ENCODE measurements around the gene SULF2.
"Not testable (repeated sequence)": the region's sequence is repeated elsewhere in the genome, so short reads cannot be mapped to it uniquely, and the experiment has no call there.

Gene SULF2

GRCh38 chr20:47785311-47785853 is at the start of gene SULF2:
Gene SULF2, minus strand, starts transcription at chr20:47785481. Its CDS starts 28,118 bp downstream, at chr20:47757363.
- peak; percentile 50 for DNase-seq (ENCODE audit: low spot score)

GRCh38 chr20:47831675-47832074 is 46.4 kb upstream of the SULF2 start:
- DNase-seq (ENCODE audit: low spot score): not testable (repeated sequence)

- not testable (repeated sequence) for DNase-seq (ENCODE audit: low spot score)
Measured at GRCh38 chr20:47826716-47827115, 41.4 kb upstream of the SULF2 start.

DNA sequence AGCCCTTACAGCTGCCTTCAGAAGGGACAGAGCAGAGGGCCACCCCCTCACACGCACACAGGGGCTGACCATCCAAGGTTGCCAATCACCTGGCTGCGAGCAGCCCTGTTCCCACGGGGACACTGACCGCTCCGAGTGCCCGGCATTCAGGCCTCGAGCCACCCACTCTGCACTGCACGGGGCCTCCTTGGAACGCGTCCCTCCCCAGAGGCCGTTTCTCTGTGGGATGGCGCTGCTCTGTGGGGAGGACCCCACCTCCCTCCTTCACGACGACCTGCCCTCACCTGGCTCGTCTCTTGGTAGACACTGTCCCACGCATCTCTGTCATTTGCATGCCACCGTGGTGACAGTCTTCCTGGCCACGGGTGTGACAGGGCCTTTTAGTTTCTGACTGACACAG is 40.7 kb upstream of the SULF2 start:
- DNase-seq (ENCODE audit: low spot score): not testable (repeated sequence)

DNA sequence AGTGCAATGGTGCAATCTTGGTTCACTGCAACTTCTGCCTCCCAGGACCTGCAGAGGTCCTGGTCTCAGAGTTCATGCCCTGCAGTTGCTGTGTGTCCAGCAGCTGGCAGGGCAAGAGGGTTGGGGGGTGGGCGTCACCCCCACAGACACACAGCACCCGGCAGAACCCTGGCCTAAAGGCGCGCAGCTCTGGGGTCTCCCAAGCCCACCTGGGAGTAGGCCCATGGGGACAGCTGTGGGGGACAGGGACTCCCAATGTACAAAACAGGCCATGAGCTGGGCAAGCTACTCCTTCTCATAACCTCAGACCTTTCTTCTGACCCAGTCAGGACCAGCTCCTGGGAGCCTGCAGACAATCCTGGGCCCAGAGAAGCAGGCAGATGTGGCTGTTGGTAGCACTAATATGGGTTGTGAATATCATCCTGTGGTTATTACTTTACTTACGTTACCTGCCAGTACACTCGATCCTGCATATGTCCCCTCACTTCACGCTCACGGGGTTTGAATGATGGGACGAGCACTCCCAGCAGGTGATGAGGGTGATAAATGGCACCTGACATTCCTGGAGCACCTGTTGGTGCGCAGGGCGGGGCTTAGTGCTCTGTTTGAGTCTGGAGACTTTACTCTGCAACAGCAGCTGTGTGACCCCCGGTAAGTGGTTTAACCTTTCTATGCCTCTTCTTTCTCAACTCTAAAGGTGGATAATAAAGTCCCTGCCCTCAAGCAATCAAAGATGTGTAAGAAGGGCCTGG is 39.9 kb upstream of the SULF2 start:
- DNase-seq (ENCODE audit: low spot score): no peak

DNA sequence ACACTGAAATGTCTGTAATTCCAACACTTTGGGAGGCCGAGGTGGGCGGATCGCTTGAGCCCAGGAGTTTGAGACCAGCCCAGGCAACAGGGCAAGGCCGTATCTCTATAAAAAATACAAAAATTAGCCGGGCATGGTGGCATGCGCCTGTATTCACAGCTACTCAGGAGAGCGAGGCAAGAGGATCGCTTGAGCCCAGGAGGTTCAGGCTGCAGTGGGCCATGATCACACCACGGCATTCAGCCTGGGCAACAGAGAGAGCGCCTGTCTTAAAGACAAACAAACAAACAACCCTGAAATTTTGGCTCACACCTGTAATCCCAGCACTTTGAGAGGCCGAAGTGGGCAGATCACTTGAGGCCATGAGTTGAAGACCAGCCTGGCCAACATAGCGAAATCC is 38.7 kb upstream of the SULF2 start:
- not testable (repeated sequence) for DNase-seq (ENCODE audit: low spot score)

GRCh38 chr20:47821481-47822100 is 36.3 kb upstream of the SULF2 start:
- DNase-seq (ENCODE audit: low spot score): peak; percentile 89

- no peak for DNase-seq (ENCODE audit: low spot score)
Measured at GRCh38 chr20:47818996-47819609, 33.8 kb upstream of the SULF2 start.

GRCh38 chr20:47818466-47818865 is 33.2 kb upstream of the SULF2 start:
- DNase-seq (ENCODE audit: low spot score): no peak

- no peak for DNase-seq (ENCODE audit: low spot score)
Measured at GRCh38 chr20:47818016-47818415, 32.7 kb upstream of the SULF2 start.

DNA sequence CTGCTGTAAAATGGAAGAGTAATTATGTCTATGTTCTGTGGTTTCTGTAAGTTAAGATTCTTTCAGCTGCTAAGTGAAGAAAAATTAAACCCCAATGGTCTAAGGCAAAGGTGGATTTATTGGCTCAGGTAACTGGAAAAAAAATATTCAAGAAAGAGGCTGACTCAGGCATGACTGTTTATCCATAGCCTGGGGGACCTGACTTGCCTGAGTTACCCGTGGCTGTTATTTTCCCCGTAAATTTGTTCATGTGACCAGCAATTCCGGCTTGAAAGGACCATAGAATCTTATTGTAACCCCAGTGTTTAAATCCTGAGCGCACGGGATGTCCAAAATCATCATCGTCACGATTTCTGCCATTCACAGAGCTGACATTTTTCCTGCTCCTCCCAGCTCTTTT is 32.3 kb upstream of the SULF2 start:
- peak; percentile 18 for DNase-seq (ENCODE audit: low spot score)

GRCh38 chr20:47816487-47817451 is 31.5 kb upstream of the SULF2 start:
- no peak for DNase-seq (ENCODE audit: low spot score)

- no peak for DNase-seq (ENCODE audit: low spot score)
Measured at GRCh38 chr20:47815866-47816265, 30.6 kb upstream of the SULF2 start.

GRCh38 chr20:47815416-47815806 is 30.1 kb upstream of the SULF2 start:
- DNase-seq (ENCODE audit: low spot score): no peak

DNA sequence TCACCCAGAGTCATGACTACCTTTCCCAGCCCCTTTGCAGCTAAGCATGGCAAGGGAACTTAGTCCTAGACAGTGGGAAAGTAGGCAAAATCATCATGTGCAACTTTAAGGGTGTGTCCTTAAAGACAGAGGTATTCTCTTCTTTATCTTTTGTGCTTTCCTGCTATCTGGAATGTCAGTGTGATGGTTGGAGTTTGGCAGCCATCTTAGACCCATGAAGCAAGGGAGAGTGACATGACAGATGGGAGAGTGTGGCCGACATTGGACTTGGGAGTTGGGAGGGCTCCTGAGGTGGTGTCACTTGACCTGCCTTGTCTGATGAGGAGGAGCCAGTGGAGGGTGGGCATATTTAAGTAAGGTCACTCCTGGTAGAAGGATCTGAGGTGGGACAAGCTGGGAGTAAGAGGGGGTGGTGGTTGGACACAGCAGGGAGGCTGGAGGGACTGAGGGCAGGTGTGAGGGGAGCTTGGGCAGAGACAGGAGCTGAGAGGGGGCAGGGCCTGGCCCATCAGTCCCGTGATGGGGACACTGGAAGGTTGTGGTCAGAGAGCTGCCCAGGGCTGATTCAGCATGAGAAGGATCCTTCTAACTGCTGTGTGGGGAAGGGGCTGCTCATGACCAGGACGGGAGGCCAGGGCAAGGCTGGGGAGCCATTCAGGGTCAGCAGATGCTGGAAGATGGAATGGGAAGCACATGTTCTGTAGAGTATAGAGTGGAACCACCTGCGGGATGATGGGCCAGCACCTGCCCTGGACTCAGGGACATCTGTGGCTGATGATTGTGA is 29.5 kb upstream of the SULF2 start:
- no peak for DNase-seq (ENCODE audit: low spot score)

DNA sequence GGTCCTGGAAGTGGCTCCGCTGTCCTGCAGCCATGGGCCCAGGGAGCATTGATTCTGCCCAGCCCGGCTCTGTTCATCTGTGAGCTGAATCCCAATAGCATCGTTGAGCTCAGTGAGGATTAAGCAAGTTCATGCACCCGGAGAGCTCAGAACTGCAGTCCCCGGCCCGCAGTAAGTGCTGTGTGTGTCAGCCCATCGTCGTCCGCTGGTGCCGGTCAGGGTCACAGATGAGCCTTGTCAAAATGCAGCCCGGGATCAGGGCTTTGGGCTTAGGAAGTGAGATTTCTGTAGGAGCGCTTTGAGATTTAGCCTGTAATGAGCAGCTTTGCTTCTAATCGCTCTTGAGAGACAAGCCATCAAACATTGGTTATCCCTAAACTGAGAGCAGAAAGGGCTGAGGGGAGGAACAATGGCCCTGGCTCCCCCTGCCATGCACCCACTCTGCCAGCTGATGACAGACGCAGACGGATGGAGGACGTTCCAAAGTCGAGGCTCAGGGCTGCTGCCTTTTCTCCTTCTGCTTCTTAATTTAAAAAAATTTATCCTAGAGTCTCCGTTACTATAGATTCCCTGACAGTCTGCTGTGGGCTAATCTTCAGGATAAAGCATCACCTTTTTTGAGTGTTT is 25.6 kb upstream of the SULF2 start:
- no peak for DNase-seq (ENCODE audit: low spot score)

- DNase-seq (ENCODE audit: low spot score): no peak
Measured at GRCh38 chr20:47810116-47810677, 24.9 kb upstream of the SULF2 start.

DNA sequence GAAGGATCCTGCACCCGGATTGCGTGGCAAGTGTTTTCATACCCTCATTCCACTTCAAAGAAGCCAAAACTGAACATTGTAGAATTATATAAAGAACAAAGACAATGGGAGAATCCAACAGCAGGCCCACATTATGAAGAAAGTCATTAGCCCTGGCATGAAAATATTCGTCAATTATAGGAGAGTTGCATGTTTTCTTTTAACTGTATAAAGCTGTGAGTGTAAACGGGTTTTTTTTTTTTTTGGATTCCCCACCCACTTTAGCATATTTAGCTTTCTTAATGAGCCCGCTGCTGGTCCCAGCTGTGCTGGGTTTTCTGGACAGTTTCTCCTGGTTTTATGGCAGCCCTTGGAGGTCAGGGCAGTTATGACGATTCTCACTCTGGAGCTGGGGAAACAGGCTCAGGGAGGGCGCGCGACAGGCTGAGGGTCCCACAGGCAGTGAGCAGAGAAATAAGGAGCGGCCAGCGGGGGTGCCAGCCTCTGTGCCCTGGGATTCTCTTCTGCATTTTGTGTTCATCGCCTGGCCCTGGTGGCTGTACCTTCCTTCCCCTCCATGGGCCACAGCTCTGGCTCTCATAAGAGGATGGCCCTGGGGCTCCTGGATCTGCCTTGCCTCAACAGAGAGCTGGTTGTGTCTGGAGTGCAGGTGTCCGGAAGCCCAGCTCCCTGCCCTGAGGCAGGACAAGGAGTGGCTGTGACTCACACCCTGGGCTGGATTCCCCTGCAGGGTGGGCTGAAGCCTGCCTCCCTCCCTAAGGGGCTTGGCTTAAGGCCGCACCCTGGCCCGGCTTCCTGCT is 24.1 kb upstream of the SULF2 start:
- DNase-seq (ENCODE audit: low spot score): peak; percentile 93

GRCh38 chr20:47805951-47806350 is 20.7 kb upstream of the SULF2 start:
- DNase-seq (ENCODE audit: low spot score): no peak
